Keratinocyte (primary cell): ENCODE data around the gene SLC35E4.

Source experiments
- CTCF ChIP-seq, 3 experiments: IDR thresholded peaks in 1 of 3; conservative IDR thresholded peaks in 1 of 3; optimal IDR thresholded peaks in 1 of 3; 2 replicates in 2 of 3; 3 replicates in 1 of 3; pipeline versions ENCODE3 to v1.5.1; 2011; ENCODE audit warnings: low read length in 3 of 3, mild to moderate bottlenecking in 3 of 3, moderate library complexity in 2 of 3, control low read depth in 1 of 3, inconsistent platforms in 1 of 3; ENCODE audit not compliant: insufficient read depth in 2 of 3; ENCODE audit errors: extremely low read depth in 1 of 3
- EZH2 ChIP-seq: IDR thresholded peaks from one replicate; pipeline ENCODE4 v1.6.1; 2012; ENCODE audit warnings: inconsistent platforms, mild to moderate bottlenecking, low read length, moderate library complexity

GRCh38 chr22:30654361-30654760 lies 18.8 kb downstream of the SLC35E4 start:
- TF ChIP-seq EZH2 (no peak), CTCF (optimal IDR thresholded peaks at IDR 0.05 in 1 of 3, IDR thresholded peaks at IDR 0.05 in 1 of 3, conservative IDR thresholded peaks at IDR 0.05 in 1 of 3; ENCODE audit: extremely low read depth in 1 of 3, insufficient read depth in 2 of 3, low read length in 3 of 3) (no peak)
